GM19035 (cell line): ENCODE results near the gene STEAP4.

Experiments
- ATAC-seq: cut with Tn5 transposase; IDR thresholded peaks from one replicate; pipeline ENCODE4 v1.9.1; 2021; ENCODE audit not compliant: unreplicated experiment

Gene STEAP4

DNA sequence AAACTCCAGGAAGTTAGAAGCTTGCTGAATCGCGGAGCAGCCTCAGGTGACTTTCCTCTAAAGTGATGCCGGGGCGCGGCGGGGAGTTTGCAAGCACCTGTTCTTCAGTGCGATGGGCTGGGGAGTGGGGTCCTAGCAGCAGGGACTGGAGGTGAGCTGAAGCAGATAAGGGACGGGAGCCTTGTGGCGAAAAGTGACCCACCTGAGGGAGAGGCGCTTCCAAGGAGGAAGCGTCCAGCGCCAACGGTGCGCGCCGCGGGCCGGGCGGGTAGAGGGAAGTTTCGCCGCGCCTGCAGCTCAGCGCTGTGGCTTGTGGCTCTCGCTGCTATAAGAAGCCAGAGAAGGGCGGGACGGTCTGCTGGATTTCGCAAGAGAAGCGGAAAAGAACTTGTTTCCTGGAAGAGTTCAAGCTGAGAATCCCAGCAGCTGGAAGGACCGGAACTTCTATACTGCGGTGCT is at the start of gene STEAP4:
Gene STEAP4 (minus strand): TSS at position 305 of the 459 bp plus-strand sequence. CDS start 22,625 bp downstream, outside the sequence.
- no peak for ATAC-seq

DNA sequence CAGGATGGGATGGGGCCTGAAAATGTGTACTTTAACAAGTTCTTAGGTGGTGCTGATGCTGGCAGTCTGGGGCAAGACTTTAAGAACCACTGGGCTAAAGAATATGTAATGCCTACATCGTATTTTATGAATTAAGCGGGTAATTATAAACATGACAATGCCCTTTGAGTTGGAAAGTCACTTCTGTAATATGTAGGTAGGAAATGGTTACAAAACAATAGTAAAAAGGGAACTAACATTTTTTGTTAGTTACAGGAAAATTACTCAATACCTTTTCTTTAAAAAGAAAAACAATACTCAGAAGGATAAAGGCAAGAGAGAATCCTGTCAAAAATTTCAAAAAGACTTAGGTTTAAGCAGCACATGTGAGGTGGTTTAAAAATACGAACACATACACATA is 48.3 kb upstream of the STEAP4 start:
- ATAC-seq: no peak

DNA sequence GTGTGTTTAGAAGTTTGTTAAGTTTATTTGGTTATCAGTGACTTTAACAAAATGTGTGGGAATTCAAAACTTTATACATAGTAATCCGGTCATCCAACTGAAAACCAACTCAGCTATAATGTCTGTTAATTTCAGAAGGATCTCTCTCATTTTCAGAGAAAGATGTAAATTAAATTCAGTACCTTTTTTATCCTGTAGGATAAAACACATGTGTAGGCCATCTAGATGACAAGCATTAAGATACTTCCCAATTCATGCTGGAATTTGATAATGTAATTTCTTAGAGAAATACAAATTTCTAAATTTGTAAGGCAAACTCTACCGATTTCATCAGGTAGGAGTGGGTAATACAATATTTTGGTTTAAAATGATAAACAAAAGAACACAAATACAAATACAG is 43.4 kb upstream of the STEAP4 start:
- ATAC-seq: no peak

DNA sequence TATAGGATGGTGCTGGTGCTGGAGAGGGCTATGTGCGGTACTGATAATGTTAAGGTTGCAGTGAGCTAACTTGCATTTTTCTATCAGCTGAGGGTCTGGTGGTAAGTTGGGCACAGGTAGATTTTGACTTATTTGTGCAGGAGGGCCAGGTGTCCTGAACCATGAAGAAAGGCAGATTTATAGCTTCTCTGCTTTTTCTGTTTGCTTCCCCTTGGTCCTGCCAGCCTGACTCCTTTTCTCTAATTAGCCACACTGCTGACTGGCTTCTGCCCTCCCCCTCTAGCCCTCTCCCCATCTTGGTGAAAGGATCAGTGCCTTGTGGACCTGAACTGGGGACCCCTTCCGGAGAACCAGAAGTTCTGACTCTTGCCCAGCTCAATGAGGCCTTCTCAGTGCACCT is 40.8 kb upstream of the STEAP4 start:
- no peak for ATAC-seq

DNA sequence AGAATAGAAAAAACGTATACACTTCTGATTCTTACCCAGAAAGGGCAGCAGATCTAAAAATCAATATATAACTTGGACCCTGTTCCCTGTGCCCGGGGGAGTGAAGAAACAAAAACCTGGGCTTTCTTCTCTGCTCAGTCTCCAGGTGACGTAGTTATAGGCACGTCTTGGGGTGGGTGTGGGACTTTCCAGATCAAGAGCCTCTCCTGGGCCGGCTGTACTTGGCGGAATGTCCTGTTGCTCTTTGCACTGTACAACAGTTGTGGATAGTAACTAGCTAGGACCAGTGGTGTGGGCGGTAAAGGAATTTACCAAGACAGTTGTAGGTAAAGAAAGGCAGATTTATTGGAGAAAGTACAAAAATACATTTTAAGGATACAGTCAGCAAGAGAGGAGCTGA is 40.4 kb upstream of the STEAP4 start:
- no peak for ATAC-seq

DNA sequence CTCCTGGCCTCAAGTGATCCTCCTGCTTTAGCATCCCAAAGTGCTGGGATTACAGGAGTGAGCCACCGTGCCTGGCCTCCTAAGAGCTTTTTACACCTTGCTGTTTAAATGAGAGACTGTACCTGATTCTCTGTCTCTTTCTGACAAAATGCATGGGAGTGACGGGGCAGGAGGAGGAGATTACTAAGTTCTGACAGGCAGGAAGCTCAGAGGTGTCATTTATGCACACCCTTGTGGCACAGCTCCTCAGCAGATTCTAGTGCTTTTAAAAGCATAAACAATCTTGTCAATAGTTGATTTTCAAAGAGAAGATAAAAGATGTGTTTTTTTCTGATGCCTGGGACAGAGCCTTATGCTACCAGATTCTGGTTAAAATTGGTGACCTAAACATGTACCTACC is 39.7 kb upstream of the STEAP4 start:
- ATAC-seq: peak; percentile 44

DNA sequence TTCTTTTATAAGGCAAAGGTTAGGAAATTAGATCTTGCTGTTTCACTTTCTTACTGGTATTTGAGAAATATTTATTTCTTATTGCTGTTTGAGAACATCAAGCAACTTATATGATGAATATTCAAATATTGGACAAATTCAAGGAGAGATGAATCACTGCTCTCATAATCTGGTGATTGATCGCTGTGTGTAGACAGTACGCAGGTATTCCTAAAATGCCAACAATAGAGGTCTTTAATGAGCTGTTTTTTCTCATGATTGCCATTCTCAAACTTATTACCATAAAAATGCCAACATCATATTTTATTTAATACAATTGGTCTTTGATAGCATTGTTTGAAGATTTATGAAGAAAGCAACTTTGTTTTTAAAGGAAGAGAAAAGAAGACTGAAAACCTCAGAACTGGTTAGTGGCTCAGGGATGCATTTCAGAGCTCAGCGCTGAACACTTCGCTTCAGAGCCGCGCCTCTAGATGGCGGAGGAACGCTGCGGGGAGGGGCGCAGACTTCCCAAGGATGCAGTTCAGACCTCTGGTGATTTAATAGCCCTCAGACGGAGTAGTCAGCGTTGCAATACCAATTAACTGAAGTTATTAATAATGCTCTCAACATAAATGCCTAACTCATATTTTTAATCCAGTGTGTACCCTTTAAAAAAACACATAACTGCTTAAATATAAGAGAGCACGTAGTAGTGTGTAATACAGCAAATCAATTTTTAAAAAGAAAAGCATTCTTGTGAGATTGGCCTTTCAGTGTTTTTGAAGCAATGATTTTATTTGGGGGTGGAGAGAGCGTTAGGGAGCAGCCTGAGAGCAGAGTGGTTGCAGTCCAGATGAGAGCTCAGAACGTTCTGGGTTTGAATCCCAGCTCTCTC is 38.5 kb upstream of the STEAP4 start:
- no peak for ATAC-seq

DNA sequence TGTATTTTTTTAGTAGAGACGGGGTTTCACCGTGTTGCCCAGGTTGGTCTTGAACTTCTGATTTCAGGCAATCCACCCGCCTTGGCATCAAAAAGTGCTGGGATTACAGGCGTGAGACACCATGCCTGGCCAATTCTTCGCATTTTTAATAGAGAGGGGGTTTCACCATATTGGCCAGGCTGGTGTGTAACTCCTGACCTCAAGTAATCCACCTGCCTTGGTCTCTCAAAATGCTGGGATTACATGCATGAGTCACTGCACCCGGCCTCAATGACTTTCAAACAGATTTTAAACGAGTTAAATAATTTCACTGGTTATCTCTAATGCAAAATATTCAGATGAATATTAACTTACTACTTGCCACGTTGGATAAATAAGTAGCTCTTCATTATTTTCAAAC is 37.6 kb upstream of the STEAP4 start:
- ATAC-seq: no peak

DNA sequence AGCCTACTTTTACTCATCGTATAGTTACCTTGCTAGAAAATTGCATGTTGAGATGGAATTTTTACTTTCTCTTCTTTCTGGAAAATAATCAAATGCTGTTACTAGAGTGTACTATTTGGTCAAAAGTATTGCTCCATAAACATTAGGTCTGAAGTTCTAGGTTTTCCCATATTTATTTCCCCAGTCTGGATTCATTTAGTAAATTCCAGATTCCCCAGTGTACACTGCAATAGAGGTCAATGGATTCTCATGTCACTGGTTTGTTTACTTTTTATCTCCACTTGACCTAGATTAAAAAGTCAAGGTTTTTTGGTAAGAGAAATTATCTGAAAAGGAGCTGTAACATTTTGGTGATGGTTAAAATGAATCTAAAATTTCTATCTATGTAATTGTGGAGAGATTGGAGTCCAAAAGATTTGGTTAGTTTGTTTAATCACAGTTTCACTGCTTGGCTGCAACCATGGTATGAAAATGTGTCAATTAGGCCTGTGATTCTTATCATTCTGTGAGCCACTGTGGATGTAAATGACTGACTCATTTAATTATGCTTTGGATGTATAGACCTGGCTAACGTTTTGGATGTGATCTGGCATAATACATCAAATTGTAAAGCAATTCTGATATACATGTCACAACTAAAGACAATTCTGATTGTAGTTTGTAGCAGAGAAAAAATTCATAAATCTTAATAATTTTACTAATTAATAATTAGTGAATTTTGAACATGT is 32.7 kb upstream of the STEAP4 start:
- ATAC-seq: no peak

DNA sequence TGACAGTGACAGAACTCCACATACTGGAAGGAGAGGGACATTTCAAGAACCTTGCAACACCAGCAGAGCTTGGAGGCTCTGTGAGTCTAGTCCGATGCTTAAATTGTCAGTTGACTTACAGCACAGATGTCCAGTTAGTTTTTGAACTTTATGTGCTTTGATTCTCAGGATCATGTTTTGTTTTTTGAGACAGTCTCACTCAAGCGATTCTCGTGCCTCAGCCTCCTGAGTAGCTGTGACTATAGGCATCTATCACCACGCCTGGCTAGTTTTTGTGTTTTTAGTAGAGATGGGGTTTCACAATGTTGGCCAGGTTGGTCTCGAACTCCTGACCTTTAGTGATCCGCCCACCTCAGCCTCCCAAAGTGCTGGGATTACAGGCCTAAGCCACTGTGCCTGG is 31.8 kb upstream of the STEAP4 start:
- no peak for ATAC-seq

DNA sequence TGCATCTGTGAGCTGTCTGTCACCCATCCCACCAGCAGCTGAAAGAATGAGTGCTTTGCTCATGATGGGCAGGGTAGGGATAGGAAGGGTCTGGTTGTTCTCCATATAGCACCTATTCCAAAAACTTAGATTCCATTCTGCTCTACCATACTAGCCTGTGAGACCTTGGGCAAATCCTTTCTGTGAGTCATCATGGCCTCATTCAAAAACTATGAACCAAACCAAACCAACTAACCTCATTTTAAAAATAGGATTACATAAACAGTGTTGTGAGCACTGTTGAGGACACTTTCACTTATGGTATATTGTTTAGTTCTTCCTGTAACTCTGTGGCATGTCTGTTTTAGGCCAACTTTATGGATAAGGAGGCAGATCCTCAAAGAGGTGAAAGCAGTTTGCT is 30.9 kb upstream of the STEAP4 start:
- ATAC-seq: no peak

DNA sequence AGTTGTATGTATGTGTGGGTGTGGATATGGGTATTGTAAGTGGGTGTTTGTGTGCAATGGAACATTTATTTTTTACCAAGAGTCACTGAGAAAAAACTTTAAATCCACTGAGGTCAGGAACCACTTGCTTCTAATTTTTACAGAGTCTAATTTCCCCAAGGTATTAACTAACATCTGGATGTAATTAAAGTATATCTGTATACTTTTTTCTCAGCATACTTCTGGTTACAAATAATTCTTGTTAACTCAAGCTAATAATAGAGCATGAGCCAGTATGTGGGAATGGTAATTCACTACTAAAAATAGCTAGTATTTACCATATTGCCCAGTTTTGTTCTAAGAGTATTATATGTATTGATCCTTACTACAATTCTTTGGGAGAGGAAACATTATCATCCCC is 24.6 kb upstream of the STEAP4 start:
- no peak for ATAC-seq

DNA sequence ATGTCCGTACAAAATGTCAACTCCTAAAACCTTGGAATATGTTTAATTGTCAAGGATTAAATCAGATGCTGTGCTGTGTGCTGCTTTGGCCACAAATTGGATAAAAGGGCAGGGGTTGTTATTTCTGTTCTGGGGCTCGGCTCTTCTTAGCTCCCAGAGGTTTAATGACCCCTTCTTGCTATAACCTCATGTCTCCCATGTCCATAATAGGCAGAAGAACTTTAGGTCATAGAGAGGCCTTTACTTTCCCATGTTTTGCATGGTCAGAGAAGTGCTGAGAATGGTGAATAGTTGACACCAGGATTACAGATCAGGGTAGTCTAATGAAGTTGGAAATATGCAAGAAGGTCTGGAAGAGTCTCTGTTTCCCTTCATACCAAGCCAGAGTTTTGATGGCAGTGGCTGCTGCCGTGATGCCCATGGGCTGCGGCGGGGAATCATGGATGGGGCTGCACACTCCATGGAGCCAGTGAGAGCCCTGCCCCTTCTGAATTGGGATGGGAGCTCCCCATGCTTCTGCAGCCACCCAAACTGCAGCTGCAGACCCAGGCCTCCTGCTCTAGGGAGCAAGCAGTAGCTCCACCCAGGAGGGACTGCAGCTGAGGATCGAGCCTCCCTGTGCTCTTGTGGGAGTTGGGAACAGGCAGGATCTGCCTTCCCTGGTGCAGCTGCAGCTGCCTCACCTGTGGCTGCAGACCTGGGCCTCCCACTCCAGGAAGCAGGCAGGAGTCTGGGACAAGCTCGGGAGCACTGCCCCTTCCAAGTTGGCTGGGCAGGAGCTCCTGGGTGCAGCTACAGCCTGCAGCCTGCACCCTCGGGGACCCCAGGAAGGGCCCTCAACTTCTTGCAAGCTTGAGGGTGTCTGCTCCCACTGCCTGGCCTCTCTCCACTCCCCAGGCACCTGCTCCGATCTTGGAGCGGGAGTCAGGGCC is 23.1 kb upstream of the STEAP4 start:
- no peak for ATAC-seq

DNA sequence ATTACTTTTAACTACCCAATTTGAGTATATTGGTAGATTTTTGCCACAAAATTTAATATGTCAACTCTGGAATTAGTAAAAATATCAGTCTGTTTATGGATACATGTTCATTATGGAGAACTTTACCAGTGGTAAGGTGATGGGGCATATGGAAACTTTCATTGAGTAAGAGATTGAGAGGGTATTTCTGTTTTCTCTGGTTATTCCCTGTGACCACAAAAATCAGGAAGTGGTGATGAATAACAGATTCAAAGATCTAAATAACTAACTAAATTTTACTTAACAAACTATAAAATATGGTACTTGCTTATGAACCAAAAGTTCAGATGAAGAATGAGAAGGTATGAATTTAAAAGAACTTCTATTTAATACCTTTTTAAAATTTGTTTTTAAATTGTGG is 22.1 kb upstream of the STEAP4 start:
- ATAC-seq: no peak

DNA sequence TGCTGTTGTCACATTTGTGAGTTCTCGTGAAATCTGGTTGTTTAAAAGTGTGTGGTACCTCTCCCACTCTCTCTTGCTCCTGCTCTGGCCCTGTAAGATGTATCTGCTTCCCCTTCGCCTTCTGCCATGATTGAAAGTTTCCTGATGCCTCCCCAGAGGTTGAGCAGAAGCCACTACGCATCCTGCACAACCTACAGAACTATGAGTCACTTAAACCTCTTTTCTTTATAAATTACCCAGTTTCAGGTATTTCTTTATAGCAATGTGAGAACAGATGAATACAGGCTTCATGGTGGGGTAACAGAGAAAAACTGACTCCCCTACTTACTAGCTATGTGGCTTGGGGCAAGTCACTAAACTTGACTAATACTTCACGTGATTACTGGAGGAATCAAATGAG is 18.0 kb upstream of the STEAP4 start:
- ATAC-seq: no peak

DNA sequence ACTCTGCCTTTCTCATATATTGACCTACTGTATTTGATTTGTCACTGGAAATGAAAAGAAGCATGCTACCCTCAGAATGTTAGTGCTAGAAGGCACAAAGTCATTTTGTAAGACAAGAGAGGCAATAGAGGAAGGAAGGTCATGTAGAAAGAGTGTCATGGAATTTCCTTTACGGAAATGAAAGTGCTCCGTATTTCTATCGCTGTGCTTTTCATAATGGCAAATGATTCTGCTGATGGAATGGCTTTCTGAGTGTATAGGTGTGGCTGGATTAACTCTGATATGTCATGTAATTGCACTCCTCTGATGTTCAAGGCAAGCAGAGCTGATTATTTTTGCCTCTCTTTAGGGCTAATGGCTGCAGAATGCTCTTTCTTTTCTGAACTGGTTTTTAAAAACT is 15.5 kb upstream of the STEAP4 start:
- ATAC-seq: no peak

DNA sequence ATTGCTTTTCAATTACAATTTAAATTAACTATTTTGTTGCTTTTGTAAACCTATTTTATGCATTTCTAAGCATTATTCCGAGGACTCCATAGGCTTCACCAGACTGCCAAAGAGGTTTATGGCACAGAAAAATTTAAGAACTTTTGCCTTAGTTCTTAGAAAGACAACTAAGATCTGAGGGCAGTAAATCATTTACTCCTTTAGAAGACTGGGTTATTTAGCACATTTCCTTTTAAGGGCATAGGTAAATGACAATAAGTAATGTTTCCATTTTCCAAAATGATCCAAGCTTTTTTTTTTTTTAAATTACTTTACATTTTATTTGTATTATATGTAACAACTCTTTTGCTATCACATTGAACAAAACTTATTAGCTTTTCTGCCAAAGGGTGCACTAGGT is 15.0 kb upstream of the STEAP4 start:
- ATAC-seq: no peak

DNA sequence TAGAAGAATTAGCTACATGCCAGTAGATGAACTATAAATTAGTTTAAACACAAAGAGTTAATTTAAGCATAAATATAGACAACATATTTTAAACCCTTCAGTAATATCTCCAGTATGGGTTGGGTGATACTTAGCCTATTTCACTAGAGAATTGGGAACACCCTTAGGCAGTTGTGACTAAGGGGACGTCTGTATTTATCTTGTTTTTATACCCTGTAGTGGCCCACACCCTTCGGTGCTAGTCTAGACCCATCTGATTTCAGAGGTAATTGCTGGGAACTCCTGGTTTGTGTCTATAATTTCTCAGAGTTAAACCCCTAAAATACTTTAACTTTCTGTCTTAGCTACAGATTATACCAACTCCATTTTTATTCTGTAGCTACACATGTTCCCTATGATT is 11.5 kb upstream of the STEAP4 start:
- ATAC-seq: no peak

DNA sequence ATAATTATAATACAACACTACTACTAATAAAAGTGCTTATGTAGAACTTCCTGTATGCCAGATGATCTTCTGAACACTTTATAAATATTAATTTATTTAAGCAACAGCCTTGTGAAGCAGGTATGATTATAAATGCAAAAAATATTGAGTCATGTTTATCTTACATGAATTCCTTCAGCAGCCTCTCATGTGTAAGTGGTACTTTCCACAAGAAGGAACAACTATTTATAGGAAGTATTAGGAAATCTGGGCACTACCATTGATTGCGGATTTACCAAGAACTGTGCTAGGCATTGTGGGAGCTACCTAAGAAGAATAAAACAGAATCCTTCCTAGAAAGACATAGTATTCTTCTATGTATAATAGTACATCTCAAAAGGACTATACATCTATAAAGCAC is 10.7 kb upstream of the STEAP4 start:
- ATAC-seq: no peak

DNA sequence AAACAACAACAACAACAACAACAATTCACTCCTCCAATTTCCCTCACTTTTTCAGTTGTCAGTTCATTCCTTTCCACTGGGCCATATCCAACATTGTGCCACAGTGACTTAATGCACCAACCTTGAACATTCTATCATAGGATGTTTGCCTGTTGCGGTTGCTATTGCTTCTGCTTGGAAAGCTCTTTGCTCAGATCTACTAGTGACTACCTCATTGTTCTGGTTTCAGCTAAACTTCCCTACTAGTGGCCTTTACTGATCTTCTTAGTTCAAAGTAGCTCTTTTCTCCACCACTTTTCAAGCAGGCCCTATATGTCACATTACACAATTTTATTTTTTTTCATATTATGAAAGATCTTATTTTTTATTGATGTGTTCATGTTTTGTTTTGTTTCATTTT is 9.8 kb upstream of the STEAP4 start:
- ATAC-seq: no peak

DNA sequence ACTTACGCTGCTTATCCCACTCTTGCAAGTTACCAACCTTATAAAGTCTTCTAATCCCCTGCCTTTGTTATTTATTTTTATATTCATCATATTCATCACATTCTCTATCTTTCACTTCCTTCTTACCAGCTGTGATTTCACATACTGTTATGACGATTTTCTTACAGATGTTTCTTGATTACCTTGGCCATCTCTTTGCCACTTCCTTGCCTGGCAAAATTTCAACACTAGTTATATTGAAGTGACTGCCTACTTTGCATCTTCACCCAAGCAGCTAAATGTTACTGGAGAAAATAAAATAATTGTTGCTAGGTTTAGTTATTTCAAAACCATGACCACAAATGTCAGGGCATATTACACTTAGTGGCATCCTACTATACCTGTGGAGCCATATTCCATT is 8.8 kb upstream of the STEAP4 start:
- ATAC-seq: no peak
